Mesothelial cell of epicardium (in vitro differentiated cells): ENCODE measurements around the gene RTN4R. TPM values are rescaled to one million over a fixed set of nuclear protein-coding genes. Genes with fewer than 3 reads are reported as not detected.

Experiments
- DNase-seq, 2 experiments: peaks; one replicate each; pipeline ENCODE4 v3.0.0; 2021; ENCODE audit warnings: low spot score in 2 of 2; ENCODE audit not compliant: unreplicated experiment in 2 of 2
- H3K27ac Mint-ChIP-seq: 2 replicates; pipeline ENCODE4 v1.8.0; 2021; ENCODE audit warnings: mixed read lengths
- H3K27me3 Mint-ChIP-seq: 2 replicates; pipeline ENCODE4 v1.8.0; 2021; ENCODE audit warnings: low read depth, mixed read lengths
- H3K36me3 Mint-ChIP-seq: 2 replicates; pipeline ENCODE4 v1.8.0; 2021; ENCODE audit warnings: mixed read lengths
- H3K4me1 Mint-ChIP-seq: 2 replicates; pipeline ENCODE4 v1.8.0; 2021; ENCODE audit warnings: mixed read lengths
- H3K4me3 Mint-ChIP-seq: 2 replicates; pipeline ENCODE4 v1.8.0; 2021; ENCODE audit warnings: mild to moderate bottlenecking, moderate library complexity, mixed read lengths
- H3K9me3 Mint-ChIP-seq: 2 replicates; pipeline ENCODE4 v1.8.0; 2021; ENCODE audit warnings: mixed read lengths
- total RNA-seq: library from RNA; stranded (reverse); gene quantifications from 3 replicates; pipeline ENCODE4 v1.2.1, GENCODE V29; 2021
- TF ChIP-seq, protein P1 (sequence below): fragments of 200-600 bp; sonication (generic); IDR thresholded peaks from one replicate; pipeline ENCODE4 v1.5.0; 2021; ENCODE audit warnings: antibody characterized with exemption; ENCODE audit not compliant: unreplicated experiment

Gene RTN4R
- total RNA-seq, 1 donor from 2014 or later = 10.0 TPM

DNA sequence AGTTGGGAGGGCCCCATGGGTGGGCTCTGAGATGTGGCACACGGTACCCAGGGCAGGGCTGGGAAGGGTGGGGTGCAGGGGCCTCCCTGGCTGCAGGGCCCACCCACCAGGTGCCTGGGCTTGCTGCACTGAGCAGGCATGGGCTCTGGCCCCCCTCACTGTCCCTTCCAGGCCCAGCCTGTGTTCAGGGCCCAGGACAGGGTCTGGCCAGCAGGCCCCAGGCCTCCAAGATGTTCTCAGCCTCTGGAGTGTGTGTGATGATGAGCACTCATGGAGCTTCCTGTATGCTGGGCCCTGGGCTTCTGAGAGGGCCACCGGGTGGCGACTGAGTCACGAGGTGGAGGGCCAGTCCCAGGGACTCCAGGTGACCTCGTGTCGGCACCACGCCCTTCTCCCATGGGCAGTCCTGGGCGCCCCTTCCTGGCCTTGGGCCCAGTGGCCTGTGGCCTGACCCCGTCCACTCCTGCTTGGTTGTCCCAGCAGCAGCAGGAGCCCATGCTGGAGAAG is 61.4 kb downstream of the RTN4R start:
- DNase-seq = no peak
- Mint-ChIP-seq H3K27me3 (no peaks in the 10 kb centered on the region), H3K36me3 (no peaks in the 10 kb centered on the region), H3K4me1 (peaks cover 47% of the 10 kb centered on the region), H3K9me3 (no peaks in the 10 kb centered on the region), H3K27ac (peak overlapping the region; percentile 95), H3K4me3 (peak overlapping the region; percentile 73)
- TF ChIP-seq, protein P1, sequence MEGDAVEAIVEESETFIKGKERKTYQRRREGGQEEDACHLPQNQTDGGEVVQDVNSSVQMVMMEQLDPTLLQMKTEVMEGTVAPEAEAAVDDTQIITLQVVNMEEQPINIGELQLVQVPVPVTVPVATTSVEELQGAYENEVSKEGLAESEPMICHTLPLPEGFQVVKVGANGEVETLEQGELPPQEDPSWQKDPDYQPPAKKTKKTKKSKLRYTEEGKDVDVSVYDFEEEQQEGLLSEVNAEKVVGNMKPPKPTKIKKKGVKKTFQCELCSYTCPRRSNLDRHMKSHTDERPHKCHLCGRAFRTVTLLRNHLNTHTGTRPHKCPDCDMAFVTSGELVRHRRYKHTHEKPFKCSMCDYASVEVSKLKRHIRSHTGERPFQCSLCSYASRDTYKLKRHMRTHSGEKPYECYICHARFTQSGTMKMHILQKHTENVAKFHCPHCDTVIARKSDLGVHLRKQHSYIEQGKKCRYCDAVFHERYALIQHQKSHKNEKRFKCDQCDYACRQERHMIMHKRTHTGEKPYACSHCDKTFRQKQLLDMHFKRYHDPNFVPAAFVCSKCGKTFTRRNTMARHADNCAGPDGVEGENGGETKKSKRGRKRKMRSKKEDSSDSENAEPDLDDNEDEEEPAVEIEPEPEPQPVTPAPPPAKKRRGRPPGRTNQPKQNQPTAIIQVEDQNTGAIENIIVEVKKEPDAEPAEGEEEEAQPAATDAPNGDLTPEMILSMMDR = no peak

- TF ChIP-seq, protein P1 = no peak
- Mint-ChIP-seq H3K9me3 (no peaks in the 10 kb centered on the region), H3K4me1 (peaks cover 47% of the 10 kb centered on the region), H3K27me3 (no peaks in the 10 kb centered on the region), H3K36me3 (no peaks in the 10 kb centered on the region), H3K4me3 (peak overlapping the region; percentile 73), H3K27ac (peak overlapping the region; percentile 95)
- DNase-seq = peak in 1 of 2 experiments; percentile 45
Observed at GRCh38 chr22:20205964-20206708, 62.0 kb downstream of the RTN4R start.

- peaks cover 47% of the 10 kb centered on the region for H3K4me1 Mint-ChIP-seq
Observed at GRCh38 chr22:20205464-20205963, 62.6 kb downstream of the RTN4R start.

GRCh38 chr22:20204806-20205205 is 63.3 kb downstream of the RTN4R start:
- H3K9me3 Mint-ChIP-seq = no peaks in the 10 kb centered on the region
- peak overlapping the region; percentile 95 for H3K27ac Mint-ChIP-seq
- TF ChIP-seq, protein P1 = no peak
- peaks cover 47% of the 10 kb centered on the region for H3K4me1 Mint-ChIP-seq
- peak overlapping the region; percentile 43 for H3K4me3 Mint-ChIP-seq
- DNase-seq = peak in 1 of 2 experiments; percentile 54
- H3K27me3 Mint-ChIP-seq = no peaks in the 10 kb centered on the region
- no peaks in the 10 kb centered on the region for H3K36me3 Mint-ChIP-seq

More at GRCh38 chr22:20205464-20205963, 62.6 kb downstream of the RTN4R start:
- Mint-ChIP-seq H3K9me3 (no peaks in the 10 kb centered on the region), H3K27ac (peak overlapping the region; percentile 95), H3K27me3 (no peaks in the 10 kb centered on the region), H3K36me3 (no peaks in the 10 kb centered on the region), H3K4me3 (peak overlapping the region; percentile 73)
- TF ChIP-seq, protein P1 = no peak
- no peak for DNase-seq

DNA sequence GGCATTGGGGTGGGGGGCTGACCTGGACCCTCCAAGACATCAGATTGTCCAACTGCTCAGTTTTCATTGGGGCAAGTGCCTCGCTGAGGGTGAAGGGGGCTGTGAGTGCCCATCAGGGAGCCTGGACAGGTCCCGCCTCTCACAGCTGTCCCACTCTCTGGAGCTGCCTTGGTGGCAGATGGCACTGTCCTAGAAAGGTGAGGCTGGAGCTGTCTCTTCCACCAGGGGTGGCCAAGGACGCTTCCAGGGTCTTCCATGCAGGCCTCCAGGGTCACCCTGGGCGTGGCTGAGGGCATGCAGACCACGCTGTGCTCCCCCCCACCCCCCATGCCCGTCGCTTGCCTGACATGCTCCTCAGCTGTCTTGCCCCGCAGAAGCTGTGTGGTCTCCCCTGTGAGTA is 63.8 kb downstream of the RTN4R start:
- H3K9me3 Mint-ChIP-seq = no peaks in the 10 kb centered on the region
- no peak for DNase-seq
- peak overlapping the region; percentile 95 for H3K27ac Mint-ChIP-seq
- peak overlapping the region; percentile 43 for H3K4me3 Mint-ChIP-seq
- H3K36me3 Mint-ChIP-seq = no peaks in the 10 kb centered on the region
- H3K27me3 Mint-ChIP-seq = no peaks in the 10 kb centered on the region
- TF ChIP-seq, protein P1 = no peak
- H3K4me1 Mint-ChIP-seq = peaks cover 47% of the 10 kb centered on the region
